Endothelial cell of umbilical vein (primary cell): ENCODE data around the gene AHRR. TPM values are rescaled to one million over a fixed set of nuclear protein-coding genes. Genes with fewer than 3 reads are reported as not detected.

ENCODE experiments used
- BruUV-seq: library from RNA; stranded (reverse); fragments of 400-500 nt; replicated peaks from 2 replicates; lab custom pipeline; 2021; lab: Mats Ljungman, UMichigan
- CTCF ChIA-PET: fragments of 300-600, 350-600 bp; sonication (Branson Sonifier 250); formaldehyde crosslinking; loops from one replicate; lab custom pipeline; 2021; ENCODE audit warnings: antibody characterized with exemption, inconsistent platforms; lab: Charles Lee
- POLR2A ChIA-PET: fragments of 300-600, 350-600 bp; sonication (Branson Sonifier 250); formaldehyde crosslinking; loops from one replicate; lab custom pipeline; 2021; ENCODE audit warnings: antibody characterized with exemption, inconsistent platforms; lab: Charles Lee
- DNase-seq: peaks from one replicate; pipeline ENCODE4 v3.0.0-alpha.2; 2011; ENCODE audit warnings: low read depth, low spot score
- FAIRE-seq: peaks from 2 replicates; lab custom pipeline; 2011; peaks lifted over from hg19 to GRCh38; lab: Jason Lieb, UNC
- H2AFZ ChIP-seq: 2 replicates; pipeline ENCODE4 v1.6.0; 2012; ENCODE audit warnings: low read depth, low read length, control low read depth, inconsistent platforms
- H3K27ac ChIP-seq: 2 replicates; pipeline ENCODE4 v1.5.1; 2011; ENCODE audit warnings: low read depth, mild to moderate bottlenecking, control low read depth, low read length, moderate library complexity; ENCODE audit not compliant: insufficient read depth
- H3K27me3 ChIP-seq, 2 experiments: 2 replicates each; pipeline versions ENCODE4 v1.6.0 to v1.6.1; 2011; ENCODE audit warnings: low read length in 2 of 2, mixed read lengths in 1 of 2; ENCODE audit not compliant: control insufficient read depth in 2 of 2, insufficient read depth in 2 of 2
- H3K36me3 ChIP-seq, 2 experiments: 2 replicates in 1 of 2; 3 replicates in 1 of 2; pipeline ENCODE4 v1.5.1; 2011; ENCODE audit warnings: low read length in 2 of 2, mild to moderate bottlenecking in 1 of 2, moderate library complexity in 1 of 2; ENCODE audit not compliant: control insufficient read depth in 2 of 2, insufficient read depth in 2 of 2; ENCODE audit errors: extremely low read depth in 1 of 2
- H3K4me1 ChIP-seq: 3 replicates; pipeline ENCODE4 v1.5.1; 2011; ENCODE audit warnings: mild to moderate bottlenecking, low read length; ENCODE audit not compliant: control insufficient read depth, insufficient read depth; ENCODE audit errors: extremely low read depth
- H3K4me2 ChIP-seq: 2 replicates; pipeline ENCODE4 v1.6.1; 2011; ENCODE audit warnings: low read length, control low read depth, mixed read lengths; ENCODE audit not compliant: insufficient read depth
- H3K4me3 ChIP-seq, 3 experiments: fragments of 200-600 bp in 1 of 3; sonication (generic), shearing (Covaris generic) in 1 of 3; replicated peaks in 1 of 3; 2 replicates each; pipeline ENCODE4 v1.5.1; 2011 to 2016; ENCODE audit warnings: control low read depth in 3 of 3, low read length in 3 of 3, mild to moderate bottlenecking in 2 of 3, inconsistent platforms in 1 of 3, low read depth in 1 of 3, moderate library complexity in 1 of 3; ENCODE audit not compliant: insufficient read depth in 1 of 3
- H3K79me2 ChIP-seq: 2 replicates; pipeline ENCODE4 v1.6.0; 2012; ENCODE audit warnings: low read length, inconsistent platforms; ENCODE audit not compliant: control insufficient read depth, insufficient read depth
- H3K9ac ChIP-seq: replicated peaks from 2 replicates; pipeline ENCODE3; 2011; ENCODE audit warnings: low read length, control low read depth; ENCODE audit not compliant: insufficient read depth; ENCODE audit errors: extremely low read depth
- H3K9me1 ChIP-seq: replicated peaks from 3 replicates; pipeline ENCODE4 v1.6.0; 2011; ENCODE audit warnings: mild to moderate bottlenecking, low read length; ENCODE audit not compliant: control insufficient read depth, insufficient read depth; ENCODE audit errors: extremely low read depth
- H3K9me3 ChIP-seq: replicated peaks from 2 replicates; pipeline ENCODE4 v1.5.1; 2012; ENCODE audit warnings: low read length, inconsistent platforms; ENCODE audit not compliant: control insufficient read depth, insufficient read depth
- H4K20me1 ChIP-seq: replicated peaks from 2 replicates; pipeline ENCODE3; 2011; ENCODE audit warnings: mild to moderate bottlenecking, low read length; ENCODE audit not compliant: control insufficient read depth, insufficient read depth; ENCODE audit errors: extremely low read depth
- EZH2 ChIP-seq: IDR thresholded peaks from 2 replicates; pipeline ENCODE4 v1.6.1; 2012; ENCODE audit warnings: borderline replicate concordance, low read depth, mild to moderate bottlenecking, moderate library complexity, low read length, inconsistent platforms; ENCODE audit not compliant: severe bottlenecking
- FOS ChIP-seq: IDR thresholded peaks from 2 replicates; pipeline ENCODE4 v1.6.1; 2011; ENCODE audit warnings: mild to moderate bottlenecking, low read length, moderate library complexity, borderline replicate concordance; ENCODE audit not compliant: insufficient read depth
- GATA2 ChIP-seq: IDR thresholded peaks from 2 replicates; pipeline ENCODE4 v1.7.0; 2011; ENCODE audit warnings: low read depth, mild to moderate bottlenecking, moderate library complexity, mixed read lengths, low read length; ENCODE audit not compliant: insufficient read length, insufficient read depth
- JUN ChIP-seq: IDR thresholded peaks from 2 replicates; pipeline ENCODE4 v1.6.1; 2011; ENCODE audit warnings: borderline replicate concordance, low read depth; ENCODE audit not compliant: insufficient read length, insufficient read depth
- MYC ChIP-seq: IDR thresholded peaks from one replicate; pipeline ENCODE4 v1.6.1; 2011; ENCODE audit warnings: mild to moderate bottlenecking, low read depth, low read length
- POLR2A ChIP-seq: IDR thresholded peaks from 2 replicates; pipeline ENCODE4 v1.6.1; 2012; ENCODE audit warnings: low read depth, mild to moderate bottlenecking, control low read depth, low read length
- POLR2AphosphoS5 ChIP-seq: IDR thresholded peaks from 2 replicates; pipeline ENCODE4 v1.6.1; 2012; ENCODE audit warnings: low read depth, mild to moderate bottlenecking, control low read depth, low read length, moderate library complexity; ENCODE audit not compliant: insufficient read depth
- dilution Hi-C: fragments of 300-500 bp; cut with MboI; formaldehyde crosslinking; loops from one replicate; pipeline ENCODE4 v1.15.0; 2019; ENCODE audit warnings: low sequenced_read_pairs; ENCODE audit not compliant: extremely low pct_ligation_motif_present
- intact Hi-C: fragments of 100-400 bp; cut with micrococcal nuclease; formaldehyde crosslinking; loops from one replicate; pipeline ENCODE4 v1.10.0; 2022
- polyA plus RNA-seq, 4 experiments: library from polyadenylated mRNA; depleted of rRNA in 3 of 4; stranded (reverse) in 3 of 4; unstranded in 1 of 4; fragments of >200 nt; gene quantifications; 2 replicates each; pipeline versions ENCODE4 v1.2.1 to v1.2.3, GENCODE V29; 2011 to 2012; ENCODE audit warnings: missing spikeins in 1 of 4
- total RNA-seq: library from RNA; stranded (reverse); gene quantifications from 2 replicates; pipeline ENCODE4 v1.2.3, GENCODE V29; 2021
- TF ChIP-seq, protein P1 (sequence below): IDR thresholded peaks from 2 replicates; pipeline ENCODE4 v1.6.1; 2011; ENCODE audit not compliant: insufficient read depth, insufficient read length
- TF ChIP-seq, protein P2 (sequence below), 2 donors: IDR thresholded peaks; 1 replicate in 1 of 2; 2 replicates in 1 of 2; pipeline ENCODE4 v1.5.1; 2011; ENCODE audit warnings: low read length in 2 of 2, mild to moderate bottlenecking in 2 of 2, moderate library complexity in 2 of 2, control low read depth in 1 of 2, inconsistent platforms in 1 of 2, low read depth in 1 of 2; ENCODE audit not compliant: insufficient read depth in 1 of 2; ENCODE audit errors: extremely low read depth in 1 of 2

AHRR gene
- total and polyA plus RNA-seq, 2 donors (not counting 3 experiments of a cell fraction or from before 2014, with no cell fraction given): 3.1 to 7.3 TPM

DNA sequence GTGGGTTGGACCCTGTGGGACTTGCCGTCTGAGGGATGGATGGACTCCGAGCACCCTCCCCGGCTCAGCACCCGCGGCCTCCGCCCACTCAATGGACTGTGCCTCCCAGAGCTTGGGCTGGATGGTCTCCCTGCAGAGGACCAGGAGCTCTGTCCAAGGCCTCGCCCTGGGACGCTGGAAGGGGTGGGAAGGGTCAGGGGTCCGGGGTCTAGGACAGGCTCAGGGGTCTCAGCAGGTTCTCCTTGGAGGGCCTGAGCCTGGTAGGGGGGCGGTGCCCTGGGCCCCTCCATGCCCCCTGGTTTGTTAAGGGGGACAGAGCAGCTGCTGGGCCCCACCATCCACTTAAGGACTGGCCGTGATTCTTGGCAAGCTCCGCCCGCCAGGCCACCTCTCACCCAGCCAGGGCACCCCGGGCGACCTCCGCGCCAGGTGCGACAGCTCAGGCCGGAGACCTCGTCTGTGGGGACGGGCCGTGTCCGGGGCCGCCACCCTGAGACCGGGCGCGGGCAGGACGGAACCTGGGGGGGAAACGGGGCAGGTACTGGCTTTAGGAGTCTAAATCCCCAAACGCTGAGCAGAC is 150.7 kb downstream of the AHRR start:
- peak overlapping the region; percentile 91 for H2AFZ ChIP-seq
- DNase-seq (peak; percentile 9), FAIRE-seq (peak; percentile 46)
- peaks cover 4% of the 10 kb centered on the region for H3K79me2 ChIP-seq
- TF ChIP-seq JUN: no peak
- TF ChIP-seq MYC: no peak
- TF ChIP-seq POLR2AphosphoS5: no peak
- TF ChIP-seq POLR2A: no peak
- TF ChIP-seq, protein P1, sequence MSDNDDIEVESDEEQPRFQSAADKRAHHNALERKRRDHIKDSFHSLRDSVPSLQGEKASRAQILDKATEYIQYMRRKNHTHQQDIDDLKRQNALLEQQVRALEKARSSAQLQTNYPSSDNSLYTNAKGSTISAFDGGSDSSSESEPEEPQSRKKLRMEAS: no peak
- no peak for TF ChIP-seq FOS
- TF ChIP-seq, protein P2, sequence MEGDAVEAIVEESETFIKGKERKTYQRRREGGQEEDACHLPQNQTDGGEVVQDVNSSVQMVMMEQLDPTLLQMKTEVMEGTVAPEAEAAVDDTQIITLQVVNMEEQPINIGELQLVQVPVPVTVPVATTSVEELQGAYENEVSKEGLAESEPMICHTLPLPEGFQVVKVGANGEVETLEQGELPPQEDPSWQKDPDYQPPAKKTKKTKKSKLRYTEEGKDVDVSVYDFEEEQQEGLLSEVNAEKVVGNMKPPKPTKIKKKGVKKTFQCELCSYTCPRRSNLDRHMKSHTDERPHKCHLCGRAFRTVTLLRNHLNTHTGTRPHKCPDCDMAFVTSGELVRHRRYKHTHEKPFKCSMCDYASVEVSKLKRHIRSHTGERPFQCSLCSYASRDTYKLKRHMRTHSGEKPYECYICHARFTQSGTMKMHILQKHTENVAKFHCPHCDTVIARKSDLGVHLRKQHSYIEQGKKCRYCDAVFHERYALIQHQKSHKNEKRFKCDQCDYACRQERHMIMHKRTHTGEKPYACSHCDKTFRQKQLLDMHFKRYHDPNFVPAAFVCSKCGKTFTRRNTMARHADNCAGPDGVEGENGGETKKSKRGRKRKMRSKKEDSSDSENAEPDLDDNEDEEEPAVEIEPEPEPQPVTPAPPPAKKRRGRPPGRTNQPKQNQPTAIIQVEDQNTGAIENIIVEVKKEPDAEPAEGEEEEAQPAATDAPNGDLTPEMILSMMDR (IDR thresholded peaks at IDR 0.05; ENCODE audit: extremely low read depth in 1 of 2, insufficient read depth in 1 of 2, low read depth in 1 of 2, low read length in 2 of 2): no peak
- TF ChIP-seq EZH2: no peak
- TF ChIP-seq GATA2: no peak
- peaks cover 6% of the 10 kb centered on the region for H3K4me1 ChIP-seq
- peaks cover 5 to 10% of the 10 kb centered on the region in 2 experiments for H3K27me3 ChIP-seq
- H3K4me2 ChIP-seq: peak overlapping the region; percentile 68
- no peaks in the 10 kb centered on the region for H4K20me1 ChIP-seq
- no TSS peak for BruUV-seq
- intact Hi-C loops (loop anchor here (5.0 kb wide), 1 partner anchor 140 kb away; the partner anchor contains the start of gene CEP72), dilution Hi-C loops (no loop called here)
- H3K9me3 ChIP-seq: no peaks in the 10 kb centered on the region
- peaks cover 0 to 2% of the 10 kb centered on the region in 2 experiments for H3K36me3 ChIP-seq
- ChIA-PET CTCF (interaction anchor here (2.3 to 3.5 kb wide), 2 partner anchors 26 to 155 kb away, joined by 11 to 23 read pairs; no protein-coding TSS in a partner anchor), POLR2A (interaction anchor here (0.6 kb wide), 2 partner anchors 83 to 1280 kb away, joined by 5 to 8 read pairs; no protein-coding TSS in a partner anchor)
- peak overlapping the region; percentile 76 for H3K9ac ChIP-seq
- H3K4me3 ChIP-seq: peak overlapping the region; percentile 42 to 55 (median 43)
- no peaks in the 10 kb centered on the region for H3K9me1 ChIP-seq
- H3K27ac ChIP-seq: peak overlapping the region; percentile 82
